Gastroesophageal sphincter (tissue), 4 donors: ENCODE measurements around the gene TMEM163. TPM values are rescaled to one million over a fixed set of nuclear protein-coding genes. Genes with fewer than 3 reads are reported as not detected.

Experiments
- ATAC-seq: fragments of 150-250 bp; one replicate; pipeline ENCODE4 v1.9.1; 2016; ENCODE audit warnings: mild to moderate bottlenecking, moderate library complexity
- H3K27ac ChIP-seq, 4 donors: fragments of 200-600 bp; sonication (generic) in 3 of 4; 1 replicate in 3 of 4; 2 replicates in 1 of 4; pipeline ENCODE4 v1.5.1; 2016 to 2019
- H3K27me3 ChIP-seq: fragments of 200-600 bp; sonication (generic); one replicate; pipeline ENCODE4 v1.5.1; 2019
- H3K36me3 ChIP-seq, 2 donors: fragments of 200-600 bp; sonication (generic); one replicate each; pipeline ENCODE4 v1.5.1; 2019; ENCODE audit warnings: control low read depth in 1 of 2
- H3K4me1 ChIP-seq, 3 donors: fragments of 200-600 bp; sonication (generic); 1 replicate in 2 of 3; 2 replicates in 1 of 3; pipeline ENCODE4 v1.5.1; 2016 to 2019; ENCODE audit warnings: control low read depth in 2 of 3
- H3K4me3 ChIP-seq, 2 donors: fragments of 200-600 bp; sonication (generic); one replicate each; pipeline ENCODE4 v1.5.1; 2019; ENCODE audit warnings: mild to moderate bottlenecking in 1 of 2, moderate library complexity in 1 of 2
- H3K9me3 ChIP-seq, 3 donors: fragments of 200-600 bp; sonication (generic); one replicate each; pipeline ENCODE4 v1.5.1; 2017 to 2019; ENCODE audit warnings: control low read depth in 2 of 3
- EP300 ChIP-seq: sonication (generic); formaldehyde crosslinking; IDR thresholded peaks from one replicate; pipeline ENCODE4 v1.6.1; 2017; ENCODE audit warnings: antibody characterized with exemption, mild to moderate bottlenecking
- POLR2A ChIP-seq, 2 donors: fragments of 450-650 bp; IDR thresholded peaks; one replicate each; pipeline ENCODE4 v1.6.1; 2017; ENCODE audit warnings: antibody characterized with exemption in 2 of 2, mild to moderate bottlenecking in 2 of 2, moderate library complexity in 1 of 2
- POLR2AphosphoS5 ChIP-seq: sonication (generic); formaldehyde crosslinking; IDR thresholded peaks from one replicate; pipeline ENCODE4 v1.6.1; 2017; ENCODE audit warnings: antibody characterized with exemption
- WGBS, 2 donors: methylation state at CpG; one replicate each; pipeline ENCODE4 v1.1.5; 2018; ENCODE audit warnings: low coverage in 1 of 2; 5-methylcytosine and 5-hydroxymethylcytosine counted together
- total RNA-seq, 4 donors: library from RNA; depleted of rRNA; stranded (reverse); fragments of >200 nt; gene quantifications; one replicate each; pipeline ENCODE4 v1.1.0, GENCODE V29; 2016
- TF ChIP-seq, protein P1 (sequence below), 4 experiments: fragments of 200-600 bp in 2 of 4; fragments of 450-650 bp in 2 of 4; sonication (generic) in 1 of 4; IDR thresholded peaks; one replicate each; pipeline ENCODE4 v1.5.1; 2017 to 2019; ENCODE audit warnings: antibody characterized with exemption in 4 of 4, mild to moderate bottlenecking in 2 of 4, moderate library complexity in 2 of 4

Gene TMEM163
- total RNA-seq, 4 donors from 2014 or later, result 0.27 to 2.5 (median 0.60) TPM

DNA sequence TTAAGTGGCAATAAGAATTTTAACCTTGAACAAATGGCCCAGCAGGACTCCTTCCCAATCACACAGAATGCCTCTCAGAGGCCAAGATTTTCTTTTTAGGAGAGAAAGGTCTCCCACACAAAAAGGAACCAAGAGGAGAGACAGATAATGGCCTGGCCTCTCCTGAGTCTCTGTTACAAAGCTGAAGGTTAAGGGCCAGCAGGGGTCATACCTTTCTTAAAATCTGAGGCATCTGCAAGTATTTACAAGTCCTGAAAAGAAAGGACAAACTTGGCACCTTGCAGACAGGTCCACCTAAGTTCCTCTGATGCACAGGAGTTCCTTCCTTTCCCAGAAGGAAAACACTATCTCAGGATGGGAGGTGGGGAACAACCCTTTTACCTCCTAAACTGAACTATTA lies 142.3 kb downstream of the TMEM163 start:
- Histone ChIP-seq H3K4me1 (no peaks in the 10 kb centered on the region), H3K27me3 (no peaks in the 10 kb centered on the region), H3K27ac (no peak overlapping the region), H3K4me3 (no peak overlapping the region), H3K9me3 (no peaks in the 10 kb centered on the region), H3K36me3 (no peaks in the 10 kb centered on the region)
- TF ChIP-seq, protein P1, sequence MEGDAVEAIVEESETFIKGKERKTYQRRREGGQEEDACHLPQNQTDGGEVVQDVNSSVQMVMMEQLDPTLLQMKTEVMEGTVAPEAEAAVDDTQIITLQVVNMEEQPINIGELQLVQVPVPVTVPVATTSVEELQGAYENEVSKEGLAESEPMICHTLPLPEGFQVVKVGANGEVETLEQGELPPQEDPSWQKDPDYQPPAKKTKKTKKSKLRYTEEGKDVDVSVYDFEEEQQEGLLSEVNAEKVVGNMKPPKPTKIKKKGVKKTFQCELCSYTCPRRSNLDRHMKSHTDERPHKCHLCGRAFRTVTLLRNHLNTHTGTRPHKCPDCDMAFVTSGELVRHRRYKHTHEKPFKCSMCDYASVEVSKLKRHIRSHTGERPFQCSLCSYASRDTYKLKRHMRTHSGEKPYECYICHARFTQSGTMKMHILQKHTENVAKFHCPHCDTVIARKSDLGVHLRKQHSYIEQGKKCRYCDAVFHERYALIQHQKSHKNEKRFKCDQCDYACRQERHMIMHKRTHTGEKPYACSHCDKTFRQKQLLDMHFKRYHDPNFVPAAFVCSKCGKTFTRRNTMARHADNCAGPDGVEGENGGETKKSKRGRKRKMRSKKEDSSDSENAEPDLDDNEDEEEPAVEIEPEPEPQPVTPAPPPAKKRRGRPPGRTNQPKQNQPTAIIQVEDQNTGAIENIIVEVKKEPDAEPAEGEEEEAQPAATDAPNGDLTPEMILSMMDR (IDR thresholded peaks at IDR 0.05), result no peak
- no peak for TF ChIP-seq EP300
- TF ChIP-seq POLR2A (IDR thresholded peaks at IDR 0.05), result no peak
- TF ChIP-seq POLR2AphosphoS5, result no peak
- ATAC-seq, result no peak

DNA sequence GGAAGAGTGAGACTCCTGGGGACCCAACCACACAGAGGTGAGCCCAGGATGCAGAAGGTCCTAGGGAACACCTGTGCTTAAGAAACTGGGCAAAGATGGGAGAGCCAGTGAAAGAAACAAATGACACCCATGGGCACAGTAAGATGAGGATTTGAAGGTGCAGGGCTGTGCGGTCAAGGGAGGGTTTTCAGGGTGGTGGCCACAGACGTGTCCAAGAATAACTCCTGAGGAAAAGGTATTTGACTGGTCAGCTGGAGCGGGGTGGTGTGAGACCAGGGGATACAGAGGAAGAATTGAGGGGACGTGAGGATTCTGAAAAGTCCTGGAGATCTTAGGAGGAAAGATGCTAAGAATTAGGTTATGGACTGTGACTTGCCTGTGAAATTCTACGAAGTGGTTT lies 142.9 kb downstream of the TMEM163 start:
- 84 to 100% methylated on average over 2 to 5 of the region's 5 CpGs for WGBS, 2 donors

DNA sequence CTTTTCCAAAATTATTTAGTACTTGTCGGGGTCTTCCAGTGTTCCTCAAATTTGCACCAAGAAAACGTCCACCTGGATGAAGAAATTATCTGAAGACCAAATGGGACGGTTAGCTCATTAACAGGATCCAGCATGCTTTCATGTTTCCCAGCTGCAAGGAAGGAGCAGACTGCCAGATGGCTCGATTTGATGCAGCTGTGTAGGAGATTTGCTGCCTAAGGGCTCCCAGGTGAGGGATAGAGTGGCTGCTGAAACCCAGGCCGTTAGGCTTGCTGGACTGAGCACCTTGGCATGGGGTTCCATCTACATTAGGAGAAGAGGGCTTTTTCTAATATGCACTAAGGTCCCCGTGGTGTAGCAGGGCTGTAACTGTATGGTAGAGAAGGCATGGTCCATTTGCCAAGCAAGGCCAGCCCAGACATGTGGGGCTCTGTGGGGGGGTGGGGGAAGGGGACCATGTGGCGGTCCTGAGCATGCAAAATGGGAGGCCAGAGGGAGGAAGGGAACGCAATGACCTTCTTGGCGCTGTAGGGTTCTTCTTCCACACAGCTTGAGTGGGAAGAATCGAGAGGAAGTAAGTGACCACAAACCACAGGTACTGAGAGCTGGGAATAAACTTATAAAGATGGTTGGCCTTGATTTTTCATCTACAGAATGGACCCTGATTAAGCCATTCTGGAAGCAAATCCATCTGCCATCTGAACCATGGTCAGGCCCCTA lies 144.0 kb downstream of the TMEM163 start:
- Histone ChIP-seq H3K27me3 (no peaks in the 10 kb centered on the region), H3K9me3 (no peaks in the 10 kb centered on the region), H3K4me1 (no peaks in the 10 kb centered on the region), H3K27ac (no peak overlapping the region), H3K4me3 (no peak overlapping the region), H3K36me3 (no peaks in the 10 kb centered on the region)
- no peak for ATAC-seq
- 68 to 75% methylated on average over 7 to 8 of the region's 10 CpGs for WGBS, 2 donors
- TF ChIP-seq POLR2AphosphoS5 (no peak), EP300 (no peak), POLR2A (IDR thresholded peaks at IDR 0.05) (no peak)
- TF ChIP-seq, protein P1 (IDR thresholded peaks at IDR 0.05), result no peak

More for the DNA sequence above, 142.9 kb downstream of the TMEM163 start:
- no peaks in the 10 kb centered on the region for H3K4me1 ChIP-seq
- H3K27me3 ChIP-seq, result no peaks in the 10 kb centered on the region
- H3K4me3 ChIP-seq, result no peak overlapping the region
- no peak for ATAC-seq
- no peaks in the 10 kb centered on the region for H3K9me3 ChIP-seq
- H3K27ac ChIP-seq, result no peak overlapping the region
- TF ChIP-seq POLR2AphosphoS5 (no peak), EP300 (no peak), POLR2A (IDR thresholded peaks at IDR 0.05) (no peak)
- TF ChIP-seq, protein P1 (IDR thresholded peaks at IDR 0.05), result no peak
- H3K36me3 ChIP-seq, result no peaks in the 10 kb centered on the region

DNA sequence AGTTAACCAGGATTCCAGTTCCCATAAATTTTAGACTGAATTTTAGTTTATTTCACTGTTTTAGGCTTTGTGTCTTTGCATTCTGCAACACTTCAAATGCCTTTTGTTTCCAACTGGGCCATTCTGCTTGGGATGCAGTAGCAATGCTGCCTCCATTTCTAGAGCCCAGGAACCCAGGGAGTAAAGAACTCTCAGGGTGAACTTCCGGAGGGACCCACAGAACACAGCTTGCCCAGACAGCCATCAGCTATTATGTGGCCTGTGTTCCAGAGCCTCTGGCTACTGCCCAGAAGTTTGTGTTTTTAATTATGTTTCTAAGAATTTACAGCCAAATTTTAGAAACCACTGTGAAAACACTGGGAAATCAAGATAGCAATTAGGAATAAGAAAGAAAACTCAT lies 145.1 kb downstream of the TMEM163 start:
- Histone ChIP-seq H3K27me3 (no peaks in the 10 kb centered on the region), H3K9me3 (no peaks in the 10 kb centered on the region), H3K27ac (no peak overlapping the region), H3K4me3 (no peak overlapping the region), H3K36me3 (no peaks in the 10 kb centered on the region), H3K4me1 (no peaks in the 10 kb centered on the region)
- WGBS, 2 donors, result 83% methylated on average over 1 of the region's 1 CpG; no CpG with 5 or more reads in 1 of the 2 donors
- no peak for ATAC-seq
- TF ChIP-seq POLR2A (IDR thresholded peaks at IDR 0.05) (no peak), EP300 (no peak), POLR2AphosphoS5 (no peak)
- TF ChIP-seq, protein P1 (IDR thresholded peaks at IDR 0.05), result no peak

DNA sequence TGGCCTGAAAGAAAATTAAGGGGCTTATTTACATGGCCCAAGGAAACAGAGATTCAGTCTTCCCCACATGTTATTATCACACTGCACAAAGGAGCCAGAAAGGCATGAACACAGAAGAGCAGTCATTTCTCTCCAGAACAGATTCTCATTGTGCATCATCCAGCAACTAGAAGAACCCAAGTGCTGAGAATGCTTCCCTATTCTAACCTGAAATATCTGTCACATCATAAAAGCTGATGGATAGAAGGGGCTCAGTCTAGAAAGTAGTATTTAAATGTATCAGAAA lies 145.8 kb downstream of the TMEM163 start:
- Histone ChIP-seq H3K9me3 (no peaks in the 10 kb centered on the region), H3K27me3 (no peaks in the 10 kb centered on the region), H3K4me1 (no peaks in the 10 kb centered on the region), H3K27ac (no peak overlapping the region), H3K4me3 (no peak overlapping the region), H3K36me3 (no peaks in the 10 kb centered on the region)
- no peak for ATAC-seq
- TF ChIP-seq POLR2A (IDR thresholded peaks at IDR 0.05), result no peak
- TF ChIP-seq POLR2AphosphoS5, result no peak
- TF ChIP-seq EP300, result no peak
- TF ChIP-seq, protein P1 (IDR thresholded peaks at IDR 0.05), result no peak
